Measurements from ENCODE around the gene FYN.

The FYN gene

GRCh38 chr6:111657146-111657545 lies 216.1 kb downstream of the FYN start:
- no peak for DNase-seq (ENCODE audit: extremely low spot score)
- TF ChIP-seq L3MBTL2 (conservative IDR thresholded peaks at IDR 0.05) (no peak), ARNT (IDR thresholded peaks at IDR 0.05) (no peak), TARDBP (IDR thresholded peaks at IDR 0.05) (no peak), FOXK2 (IDR thresholded peaks at IDR 0.05) (no peak), FOXA1 (IDR thresholded peaks at IDR 0.05) (no peak), NFRKB (IDR thresholded peaks at IDR 0.05) (no peak), SP1 (IDR thresholded peaks at IDR 0.05) (no peak), ELF4 (IDR thresholded peaks at IDR 0.05) (no peak), FOXM1 (IDR thresholded peaks at IDR 0.05; ENCODE audit: borderline replicate concordance) (no peak), ZNF384 (IDR thresholded peaks at IDR 0.05) (no peak), BHLHE40 (IDR thresholded peaks at IDR 0.05; ENCODE audit: borderline replicate concordance) (no peak), CTBP1 (IDR thresholded peaks at IDR 0.05; ENCODE audit: borderline replicate concordance) (no peak), HDGF (IDR thresholded peaks at IDR 0.05; ENCODE audit: borderline replicate concordance) (no peak), PKNOX1 (IDR thresholded peaks at IDR 0.05) (no peak), LEF1 (IDR thresholded peaks at IDR 0.05; ENCODE audit: borderline replicate concordance) (no peak), SUZ12 (IDR thresholded peaks at IDR 0.05) (no peak)
- POLR2A ChIA-PET: no interaction called here
- CTCF ChIA-PET: interaction anchor here (0.6 kb wide), 2 partner anchors 215 to 245 kb away, joined by 5 read pairs; no protein-coding TSS in a partner anchor

GRCh38 chr6:111653979-111654378 lies 219.3 kb downstream of the FYN start:
- no peak for DNase-seq (ENCODE audit: extremely low spot score)
- CTCF ChIA-PET: interaction anchor here (0.6 kb wide), 1 partner anchor 396 kb away, joined by 3 read pairs; no protein-coding TSS in a partner anchor
- POLR2A ChIA-PET: no interaction called here
- TF ChIP-seq FOXK2 (IDR thresholded peaks at IDR 0.05) (no peak), TARDBP (IDR thresholded peaks at IDR 0.05) (no peak), ZNF384 (IDR thresholded peaks at IDR 0.05) (no peak), ELF4 (IDR thresholded peaks at IDR 0.05) (no peak), LEF1 (IDR thresholded peaks at IDR 0.05; ENCODE audit: borderline replicate concordance) (no peak), HDGF (IDR thresholded peaks at IDR 0.05; ENCODE audit: borderline replicate concordance) (no peak), PKNOX1 (IDR thresholded peaks at IDR 0.05) (no peak), SP1 (IDR thresholded peaks at IDR 0.05) (no peak), BHLHE40 (IDR thresholded peaks at IDR 0.05; ENCODE audit: borderline replicate concordance) (no peak)

- no peak for TF ChIP-seq FOXA1 (IDR thresholded peaks at IDR 0.05)
- TF ChIP-seq PKNOX1 (IDR thresholded peaks at IDR 0.05): peak; percentile 42; the same call in 1 of the 2 replicates
- POLR2A ChIA-PET: no interaction called here
- CTCF ChIA-PET: interaction anchor here (0.6 kb wide), 1 partner anchor 396 kb away, joined by 3 read pairs; no protein-coding TSS in a partner anchor
- DNase-seq (ENCODE audit: extremely low spot score): no peak
Measured at GRCh38 chr6:111653434-111653833, 219.8 kb downstream of the FYN start.

- DNase-seq (ENCODE audit: extremely low spot score): no peak
- POLR2A ChIA-PET: no interaction called here
- TF ChIP-seq LEF1 (IDR thresholded peaks at IDR 0.05; ENCODE audit: borderline replicate concordance) (no peak), CTBP1 (IDR thresholded peaks at IDR 0.05; ENCODE audit: borderline replicate concordance) (no peak), FOXK2 (IDR thresholded peaks at IDR 0.05) (no peak), HDGF (IDR thresholded peaks at IDR 0.05; ENCODE audit: borderline replicate concordance) (no peak), BHLHE40 (IDR thresholded peaks at IDR 0.05; ENCODE audit: borderline replicate concordance) (no peak), TARDBP (IDR thresholded peaks at IDR 0.05) (no peak), SP1 (IDR thresholded peaks at IDR 0.05) (no peak), L3MBTL2 (conservative IDR thresholded peaks at IDR 0.05) (no peak), SUZ12 (IDR thresholded peaks at IDR 0.05) (no peak), ZNF384 (IDR thresholded peaks at IDR 0.05) (no peak), NFRKB (IDR thresholded peaks at IDR 0.05) (no peak), ELF4 (IDR thresholded peaks at IDR 0.05) (no peak), FOXA1 (IDR thresholded peaks at IDR 0.05) (no peak), PKNOX1 (IDR thresholded peaks at IDR 0.05) (no peak), ARNT (IDR thresholded peaks at IDR 0.05) (no peak), FOXM1 (IDR thresholded peaks at IDR 0.05; ENCODE audit: borderline replicate concordance) (no peak)
- CTCF ChIA-PET: no interaction called here
Measured at GRCh38 chr6:111652156-111652555, 221.1 kb downstream of the FYN start.

- ChIA-PET CTCF (interaction anchor here (0.7 kb wide), 1 partner anchor 93 kb away, joined by 3 read pairs; no protein-coding TSS in a partner anchor), POLR2A (no interaction called here)
- DNase-seq (ENCODE audit: extremely low spot score): no peak
- TF ChIP-seq SUZ12 (IDR thresholded peaks at IDR 0.05) (no peak), FOXK2 (IDR thresholded peaks at IDR 0.05) (no peak), ELF4 (IDR thresholded peaks at IDR 0.05) (no peak), BHLHE40 (IDR thresholded peaks at IDR 0.05; ENCODE audit: borderline replicate concordance) (no peak), FOXA1 (IDR thresholded peaks at IDR 0.05) (no peak), CTBP1 (IDR thresholded peaks at IDR 0.05; ENCODE audit: borderline replicate concordance) (no peak), HDGF (IDR thresholded peaks at IDR 0.05; ENCODE audit: borderline replicate concordance) (no peak), NFRKB (IDR thresholded peaks at IDR 0.05) (no peak), PKNOX1 (IDR thresholded peaks at IDR 0.05) (no peak), SP1 (IDR thresholded peaks at IDR 0.05) (no peak), ZNF384 (IDR thresholded peaks at IDR 0.05) (no peak), LEF1 (IDR thresholded peaks at IDR 0.05; ENCODE audit: borderline replicate concordance) (no peak)
Measured at GRCh38 chr6:111651185-111652034, 221.8 kb downstream of the FYN start.
